Colonic mucosa (tissue), 4 donors: ENCODE measurements around the gene FAM136A. TPM values are rescaled to one million over a fixed set of nuclear protein-coding genes. Genes with fewer than 3 reads are reported as not detected.
"Not testable (repeated sequence)": the region's sequence is repeated elsewhere in the genome, so short reads cannot be mapped to it uniquely, and the experiment has no call there.

ENCODE experiments used
- DNase-seq: peaks from one replicate; pipeline ENCODE4 v3.0.0-alpha.2; 2020
- H3K27ac ChIP-seq: fragments of 200-600 bp; one replicate; pipeline ENCODE4 v1.8.0; 2021
- H3K27me3 ChIP-seq: fragments of 200-600 bp; one replicate; pipeline ENCODE4 v1.8.0; 2021
- H3K36me3 ChIP-seq: fragments of 200-600 bp; one replicate; pipeline ENCODE4 v1.8.0; 2021
- H3K4me1 ChIP-seq: fragments of 200-600 bp; one replicate; pipeline ENCODE4 v1.8.0; 2021; ENCODE audit warnings: mild to moderate bottlenecking
- H3K4me3 ChIP-seq: fragments of 200-600 bp; one replicate; pipeline ENCODE4 v1.8.0; 2021
- H3K9ac ChIP-seq, 2 donors: one replicate each; pipeline ENCODE4 v1.7.0; 2013; ENCODE audit warnings: control low read depth in 2 of 2, low read depth in 2 of 2, low read length in 2 of 2
- H3K9me3 ChIP-seq: fragments of 200-600 bp; one replicate; pipeline ENCODE4 v1.8.0; 2021
- intact Hi-C: fragments of 100-400 bp; cut with DNase I; formaldehyde crosslinking; loops from one replicate; pipeline ENCODE4 v1.14.1; 2022
- total RNA-seq, 2 donors: library from RNA; stranded (reverse); fragmentation: NEBNext Ultra II Directional in 1 of 2; extraction: Animal tissue kit (Norgen Biotek cat#: 25700) in 1 of 2; gene quantifications; one replicate each; pipeline ENCODE4 v1.2.1, GENCODE V29; 2021
- TF ChIP-seq, protein P1 (sequence below): fragments of 200-600 bp; IDR thresholded peaks from one replicate; pipeline ENCODE4 v1.8.0; 2022; ENCODE audit warnings: antibody characterized with exemption, mild to moderate bottlenecking
- donor health status: healthy.
- donor health status: DM: no; HTN: no; CAD: no.
- donor health status: DM: no; HTN: no; CAD: no.

The FAM136A gene
- total RNA-seq, 2 donors from 2014 or later, result 44.0 to 48.4 TPM

DNA sequence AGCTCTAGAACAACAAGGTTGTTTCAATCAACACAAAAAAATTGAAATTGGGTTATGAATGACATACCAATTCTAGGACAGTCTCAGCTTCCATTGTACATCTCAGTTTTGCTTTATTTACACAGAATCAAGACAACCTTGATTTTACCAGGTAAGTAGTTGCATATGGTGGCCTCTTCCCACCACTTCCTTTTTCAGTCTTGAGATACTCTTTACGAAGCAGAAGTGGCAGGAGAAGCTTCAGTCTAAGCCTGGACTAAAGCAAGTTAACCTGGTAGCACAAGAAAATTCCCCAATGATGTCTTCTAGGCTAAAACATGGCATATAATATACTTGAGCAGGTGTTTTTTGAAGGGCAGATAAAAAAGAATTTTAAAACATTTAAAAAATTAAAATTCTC is 10.7 kb upstream of the FAM136A start:
- Histone ChIP-seq H3K27me3 (no peaks in the 10 kb centered on the region), H3K27ac (no peak overlapping the region), H3K9ac (no peak overlapping the region), H3K36me3 (no peaks in the 10 kb centered on the region), H3K4me3 (no peak overlapping the region), H3K4me1 (no peaks in the 10 kb centered on the region), H3K9me3 (no peaks in the 10 kb centered on the region)
- DNase-seq, result no peak
- intact Hi-C loops, result no loop called here
- TF ChIP-seq, protein P1, sequence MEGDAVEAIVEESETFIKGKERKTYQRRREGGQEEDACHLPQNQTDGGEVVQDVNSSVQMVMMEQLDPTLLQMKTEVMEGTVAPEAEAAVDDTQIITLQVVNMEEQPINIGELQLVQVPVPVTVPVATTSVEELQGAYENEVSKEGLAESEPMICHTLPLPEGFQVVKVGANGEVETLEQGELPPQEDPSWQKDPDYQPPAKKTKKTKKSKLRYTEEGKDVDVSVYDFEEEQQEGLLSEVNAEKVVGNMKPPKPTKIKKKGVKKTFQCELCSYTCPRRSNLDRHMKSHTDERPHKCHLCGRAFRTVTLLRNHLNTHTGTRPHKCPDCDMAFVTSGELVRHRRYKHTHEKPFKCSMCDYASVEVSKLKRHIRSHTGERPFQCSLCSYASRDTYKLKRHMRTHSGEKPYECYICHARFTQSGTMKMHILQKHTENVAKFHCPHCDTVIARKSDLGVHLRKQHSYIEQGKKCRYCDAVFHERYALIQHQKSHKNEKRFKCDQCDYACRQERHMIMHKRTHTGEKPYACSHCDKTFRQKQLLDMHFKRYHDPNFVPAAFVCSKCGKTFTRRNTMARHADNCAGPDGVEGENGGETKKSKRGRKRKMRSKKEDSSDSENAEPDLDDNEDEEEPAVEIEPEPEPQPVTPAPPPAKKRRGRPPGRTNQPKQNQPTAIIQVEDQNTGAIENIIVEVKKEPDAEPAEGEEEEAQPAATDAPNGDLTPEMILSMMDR, result no peak

DNA sequence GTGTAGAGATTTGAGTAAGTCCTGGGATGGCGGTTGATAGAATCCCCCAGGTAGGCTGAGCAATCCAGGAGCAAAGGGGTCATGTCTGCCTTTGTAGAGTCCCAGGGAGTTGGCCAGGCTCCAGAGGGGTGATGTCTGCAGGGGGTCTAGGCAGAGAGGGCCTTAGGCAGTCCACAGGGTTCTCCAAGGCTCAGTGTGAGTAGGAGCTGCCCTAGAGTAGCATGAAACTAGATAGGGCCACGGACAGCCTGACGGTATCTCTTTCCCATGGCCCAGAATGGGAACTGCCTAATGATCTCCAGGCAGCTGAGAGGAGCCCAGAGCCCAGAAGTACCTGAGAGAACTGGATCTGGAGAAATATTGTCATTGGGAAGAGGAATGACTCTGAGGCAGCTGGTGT is 9.0 kb upstream of the FAM136A start:
- no peaks in the 10 kb centered on the region for H3K36me3 ChIP-seq
- no peak overlapping the region for H3K9ac ChIP-seq
- H3K4me3 ChIP-seq, result no peak overlapping the region
- H3K4me1 ChIP-seq, result no peaks in the 10 kb centered on the region
- no peaks in the 10 kb centered on the region for H3K27me3 ChIP-seq
- H3K27ac ChIP-seq, result no peak overlapping the region
- H3K9me3 ChIP-seq, result no peaks in the 10 kb centered on the region
- intact Hi-C loops, result no loop called here
- no peak for DNase-seq
- TF ChIP-seq, protein P1, result no peak

DNA sequence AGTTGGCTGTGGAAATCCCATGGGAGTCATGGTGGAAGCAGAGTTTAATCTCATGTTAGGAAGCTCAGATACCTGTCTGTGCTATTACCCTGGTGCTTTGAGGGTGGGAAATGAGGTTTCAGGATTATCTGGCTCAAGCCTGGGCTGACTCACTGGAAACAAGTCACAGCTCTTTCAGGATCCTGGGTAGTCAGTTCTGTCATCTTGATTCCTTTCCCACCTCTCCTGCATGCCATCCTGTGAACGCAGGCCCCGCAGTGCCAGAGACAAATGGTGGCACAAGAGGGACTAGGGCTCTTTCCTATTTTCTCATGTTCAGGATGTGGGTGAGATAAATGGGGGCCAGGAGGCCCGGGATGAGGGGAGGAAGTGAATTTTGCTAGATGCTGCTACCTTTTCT is 3.7 kb upstream of the FAM136A start:
- TF ChIP-seq, protein P1, result no peak
- Histone ChIP-seq H3K4me3 (no peak overlapping the region), H3K9ac (no peak overlapping the region), H3K27me3 (no peaks in the 10 kb centered on the region), H3K27ac (no peak overlapping the region), H3K4me1 (peaks cover 4% of the 10 kb centered on the region), H3K36me3 (no peaks in the 10 kb centered on the region), H3K9me3 (no peaks in the 10 kb centered on the region)
- no peak for DNase-seq
- intact Hi-C loops, result no loop called here

DNA sequence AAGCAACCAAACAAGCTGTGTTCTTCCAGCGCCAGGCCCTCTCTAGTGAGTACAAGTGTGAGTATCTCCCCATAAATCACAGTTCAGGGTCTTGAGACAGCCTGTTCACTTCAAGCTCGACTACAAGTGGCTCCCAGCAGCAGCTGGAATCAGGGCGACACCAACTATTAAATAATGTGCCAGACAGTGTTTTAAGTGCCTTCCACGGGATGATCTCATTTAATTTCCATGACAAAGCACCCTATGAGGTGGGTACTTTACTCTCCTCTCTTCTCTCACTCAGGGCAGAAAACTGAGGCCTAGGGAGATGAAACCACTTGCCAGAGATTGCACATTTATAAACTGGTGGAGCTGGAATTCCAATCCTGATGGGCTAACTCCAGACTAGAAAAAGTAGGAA is 2.6 kb upstream of the FAM136A start:
- TF ChIP-seq, protein P1, result no peak
- intact Hi-C loops, result loop anchor here (5.0 kb wide), 2 partner anchors 343 to 392 kb away; no protein-coding TSS in a partner anchor
- Histone ChIP-seq H3K9me3 (no peaks in the 10 kb centered on the region), H3K27me3 (no peaks in the 10 kb centered on the region), H3K4me1 (peaks cover 4% of the 10 kb centered on the region), H3K27ac (no peak overlapping the region), H3K36me3 (no peaks in the 10 kb centered on the region), H3K4me3 (no peak overlapping the region), H3K9ac (no peak overlapping the region)
- no peak for DNase-seq

DNA sequence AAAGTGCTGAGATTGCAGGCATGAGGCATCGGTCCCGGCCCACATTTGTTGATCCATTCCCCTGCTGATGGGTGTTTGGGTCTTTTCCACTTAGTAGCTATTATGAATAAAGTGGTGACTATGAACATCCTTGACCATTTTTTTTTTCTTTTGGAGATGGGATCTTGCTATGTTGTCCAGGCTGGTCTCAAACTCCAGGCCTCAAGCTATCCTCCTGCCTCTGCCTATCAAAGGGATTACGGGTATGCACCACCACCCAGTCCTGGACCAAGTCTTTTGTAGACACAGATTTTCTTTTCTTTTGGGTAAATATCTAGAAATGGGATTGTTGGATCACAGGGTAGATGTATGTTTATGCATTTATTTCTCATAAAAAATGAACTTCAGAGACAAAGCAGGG is 1.3 kb upstream of the FAM136A start:
- H3K4me3 ChIP-seq, result no peak overlapping the region
- H3K27me3 ChIP-seq, result no peaks in the 10 kb centered on the region
- H3K36me3 ChIP-seq, result peaks cover 3% of the 10 kb centered on the region
- TF ChIP-seq, protein P1, result no peak
- H3K9ac ChIP-seq, result no peak overlapping the region
- no peaks in the 10 kb centered on the region for H3K9me3 ChIP-seq
- peaks cover 4% of the 10 kb centered on the region for H3K4me1 ChIP-seq
- no peak overlapping the region for H3K27ac ChIP-seq
- intact Hi-C loops, result loop anchor here (5.0 kb wide), 2 partner anchors 344 to 391 kb away; no protein-coding TSS in a partner anchor
- DNase-seq, result no peak

DNA sequence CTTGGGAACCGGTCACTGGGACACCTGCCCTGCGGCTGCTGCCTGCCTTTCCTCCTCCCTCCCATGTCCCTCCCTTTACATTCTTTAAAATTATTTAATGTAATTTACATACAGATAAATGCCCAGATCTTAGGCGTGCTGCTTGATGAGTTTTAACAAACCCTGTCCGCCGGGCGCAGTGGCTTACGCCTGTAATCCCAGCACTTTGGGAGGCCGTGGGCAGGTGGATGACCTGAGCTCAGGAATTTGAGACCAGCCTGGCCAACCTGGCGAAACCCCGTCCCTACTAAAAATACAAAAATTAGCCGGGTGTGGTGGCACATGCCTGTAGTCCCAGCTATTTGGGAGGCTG is 304 bp upstream of the FAM136A start:
- peak overlapping the region; percentile 87 to 97 for H3K9ac ChIP-seq
- H3K27ac ChIP-seq, result not testable (repeated sequence)

More for the DNA sequence above, 304 bp upstream of the FAM136A start:
- peak overlapping the region; percentile 97 for H3K4me3 ChIP-seq
- not testable (repeated sequence) for H3K4me1 ChIP-seq, H3K27me3 ChIP-seq, H3K36me3 ChIP-seq, H3K9me3 ChIP-seq, DNase-seq
- intact Hi-C loops, result loop anchor here (5.0 kb wide), 2 partner anchors 345 to 390 kb away; no protein-coding TSS in a partner anchor
